RWPE1 (cell line): Measurements from ENCODE around the gene LNP1.

Source experiments
- CTCF ChIA-PET: fragments of 350-600 bp; sonication (Branson Sonifier 250); formaldehyde crosslinking; extraction: SDS; loops from one replicate; lab custom pipeline; 2021; lab: Yijun Ruan, JAX
- POLR2A ChIA-PET: fragments of 400-600 bp; formaldehyde crosslinking; extraction: SDS; loops from one replicate; lab custom pipeline; 2020; ENCODE audit warnings: antibody characterized with exemption; ENCODE audit not compliant: low non-redundant PET; lab: Yijun Ruan, JAX
- DNase-seq: peaks from one replicate; pipeline ENCODE4 v3.0.0; 2012; ENCODE audit warnings: low spot score
- H3K27ac ChIP-seq: fragments of 450-650 bp; 2 replicates; pipeline ENCODE4 v1.5.1; 2017
- CTCF ChIP-seq: fragments of 450-650 bp; conservative IDR thresholded peaks from 2 replicates; pipeline ENCODE4 v1.5.1; 2017; ENCODE audit warnings: low read depth, mild to moderate bottlenecking

Gene LNP1

GRCh38 chr3:100492059-100493006 lies 91.0 kb downstream of the LNP1 start, which contains the start of gene TMEM45A:
Gene TMEM45A, plus strand, starts transcription at chr3:100492619. Its CDS starts 62,593 bp downstream, at chr3:100555212.
- TF ChIP-seq CTCF = no peak
- CTCF ChIA-PET = no interaction called here
- peak within 1 kb of the TSS; percentile 83 for H3K27ac ChIP-seq

GRCh38 chr3:100496711-100497261 lies 95.4 kb downstream of the LNP1 start:
- no peak overlapping the region for H3K27ac ChIP-seq
- no peak for DNase-seq
- POLR2A ChIA-PET = no interaction called here
- TF ChIP-seq CTCF = no peak
- CTCF ChIA-PET = no interaction called here

More at GRCh38 chr3:100492059-100493006, 91.0 kb downstream of the LNP1 start, which contains the start of gene TMEM45A:
- POLR2A ChIA-PET = interaction anchor here (0.9 kb wide), 1 partner anchor 49 kb away, joined by 3 read pairs; no protein-coding TSS in a partner anchor
- peak; percentile 98 for DNase-seq

- no peak for TF ChIP-seq CTCF
- POLR2A ChIA-PET = no interaction called here
- H3K27ac ChIP-seq = no peak overlapping the region
- no peak for DNase-seq
- CTCF ChIA-PET = interaction anchor here (0.6 to 0.7 kb wide), 2 partner anchors 19 to 101 kb away, joined by 3 read pairs; no protein-coding TSS in a partner anchor
Measured at GRCh38 chr3:100499651-100500050, 98.3 kb downstream of the LNP1 start.

- TF ChIP-seq CTCF = no peak
- ChIA-PET CTCF (no interaction called here), POLR2A (no interaction called here)
- no peak overlapping the region for H3K27ac ChIP-seq
- DNase-seq = no peak
Measured at GRCh38 chr3:100500320-100500880, 99.1 kb downstream of the LNP1 start.

GRCh38 chr3:100503448-100503847 lies 102.1 kb downstream of the LNP1 start:
- TF ChIP-seq CTCF = no peak
- no peak overlapping the region for H3K27ac ChIP-seq
- ChIA-PET POLR2A (no interaction called here), CTCF (no interaction called here)
- DNase-seq = no peak
